Measurements from ENCODE around the gene PPFIBP2.
A peak's percentile ranks its signal among the peaks of the same experiment; 100 is the strongest.

The PPFIBP2 gene

DNA sequence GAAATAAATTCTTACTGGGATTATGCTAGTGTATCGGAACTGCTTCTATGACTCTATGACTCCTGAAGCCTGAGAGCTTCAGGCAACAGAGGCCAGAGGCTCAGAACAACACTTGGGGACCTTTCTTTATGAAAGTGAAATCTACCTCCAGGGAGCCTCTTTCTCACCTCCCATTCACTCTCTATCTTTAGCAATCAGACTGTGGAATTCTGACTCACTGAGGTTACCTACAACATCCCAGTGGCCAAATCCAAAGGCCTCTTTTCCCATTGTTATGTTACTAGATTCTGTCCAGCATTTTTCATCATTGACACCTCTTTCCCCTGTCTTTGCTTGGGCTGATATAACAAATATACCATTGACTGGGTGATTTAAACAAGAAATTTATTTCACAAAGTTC, 173.6 kb downstream of the PPFIBP2 start:
- TF ChIP-seq, protein P1, sequence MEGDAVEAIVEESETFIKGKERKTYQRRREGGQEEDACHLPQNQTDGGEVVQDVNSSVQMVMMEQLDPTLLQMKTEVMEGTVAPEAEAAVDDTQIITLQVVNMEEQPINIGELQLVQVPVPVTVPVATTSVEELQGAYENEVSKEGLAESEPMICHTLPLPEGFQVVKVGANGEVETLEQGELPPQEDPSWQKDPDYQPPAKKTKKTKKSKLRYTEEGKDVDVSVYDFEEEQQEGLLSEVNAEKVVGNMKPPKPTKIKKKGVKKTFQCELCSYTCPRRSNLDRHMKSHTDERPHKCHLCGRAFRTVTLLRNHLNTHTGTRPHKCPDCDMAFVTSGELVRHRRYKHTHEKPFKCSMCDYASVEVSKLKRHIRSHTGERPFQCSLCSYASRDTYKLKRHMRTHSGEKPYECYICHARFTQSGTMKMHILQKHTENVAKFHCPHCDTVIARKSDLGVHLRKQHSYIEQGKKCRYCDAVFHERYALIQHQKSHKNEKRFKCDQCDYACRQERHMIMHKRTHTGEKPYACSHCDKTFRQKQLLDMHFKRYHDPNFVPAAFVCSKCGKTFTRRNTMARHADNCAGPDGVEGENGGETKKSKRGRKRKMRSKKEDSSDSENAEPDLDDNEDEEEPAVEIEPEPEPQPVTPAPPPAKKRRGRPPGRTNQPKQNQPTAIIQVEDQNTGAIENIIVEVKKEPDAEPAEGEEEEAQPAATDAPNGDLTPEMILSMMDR (IDR thresholded peaks at IDR 0.05; ENCODE audit: borderline replicate concordance, control extremely low read depth, extremely low read depth, insufficient read depth, missing control alignments) = no peak
- no peak for DNase-seq (ENCODE audit: low spot score)
- in situ Hi-C loops (cut with MboI; ENCODE audit: low sequenced_read_pairs, unreplicated experiment) = loop anchor here (25.0 kb wide), 1 partner anchor 575 kb away; no protein-coding TSS in a partner anchor

DNA sequence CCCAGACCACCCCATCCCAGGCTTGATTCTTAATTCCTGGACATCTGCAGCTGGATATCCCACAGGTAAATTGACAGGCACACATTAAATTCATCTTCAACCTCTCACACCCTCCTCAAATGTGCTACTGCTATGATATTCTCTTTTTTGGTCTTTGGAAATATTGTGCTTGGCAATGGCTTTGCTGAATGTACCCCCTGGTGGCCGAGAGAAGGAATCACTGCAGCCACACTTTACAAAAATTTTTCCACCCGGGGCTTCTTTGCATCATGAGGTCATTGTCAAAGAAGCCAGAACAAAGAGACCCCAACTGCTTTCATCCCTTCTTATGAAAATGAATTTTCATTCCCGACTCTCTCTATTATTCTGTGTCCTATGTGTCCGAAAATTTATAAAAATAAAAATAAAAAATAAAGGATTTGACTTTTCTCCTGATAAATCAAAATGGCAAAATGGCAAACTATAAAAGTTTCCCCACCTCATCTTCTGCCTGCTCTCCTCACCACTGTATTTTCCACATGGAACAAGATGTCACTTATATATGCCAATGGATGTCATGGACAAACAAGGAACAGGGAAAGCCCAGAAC, 174.5 kb downstream of the PPFIBP2 start:
- in situ Hi-C loops (cut with MboI; ENCODE audit: low sequenced_read_pairs, unreplicated experiment) = loop anchor here (25.0 kb wide), 1 partner anchor 576 kb away; no protein-coding TSS in a partner anchor
- no peak for DNase-seq (ENCODE audit: low spot score)
- TF ChIP-seq, protein P1 (IDR thresholded peaks at IDR 0.05; ENCODE audit: borderline replicate concordance, control extremely low read depth, extremely low read depth, insufficient read depth, missing control alignments) = peak; percentile 66

DNA sequence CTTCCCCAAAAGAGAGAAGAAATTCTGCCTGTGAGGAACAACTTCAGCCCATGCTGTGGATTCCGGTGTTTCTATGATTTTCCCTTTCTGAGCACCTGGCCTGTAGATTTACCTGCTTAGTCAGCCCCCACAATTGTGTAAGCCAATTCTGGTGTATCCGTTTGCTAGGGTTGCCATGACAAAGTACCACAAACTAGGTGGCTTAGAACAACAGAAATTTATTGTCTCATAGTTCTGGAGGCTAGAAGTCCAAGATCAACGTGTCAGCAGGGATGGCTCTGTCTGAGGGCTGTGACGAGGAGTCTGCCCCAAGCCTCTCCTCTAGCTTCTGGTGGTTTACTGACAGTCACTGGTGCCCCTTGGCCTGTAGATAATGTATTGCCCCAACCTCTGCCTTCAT, 175.4 kb downstream of the PPFIBP2 start:
- DNase-seq (ENCODE audit: low spot score) = no peak
- in situ Hi-C loops (cut with MboI; ENCODE audit: low sequenced_read_pairs, unreplicated experiment) = loop anchor here (25.0 kb wide), 1 partner anchor 577 kb away; no protein-coding TSS in a partner anchor

DNA sequence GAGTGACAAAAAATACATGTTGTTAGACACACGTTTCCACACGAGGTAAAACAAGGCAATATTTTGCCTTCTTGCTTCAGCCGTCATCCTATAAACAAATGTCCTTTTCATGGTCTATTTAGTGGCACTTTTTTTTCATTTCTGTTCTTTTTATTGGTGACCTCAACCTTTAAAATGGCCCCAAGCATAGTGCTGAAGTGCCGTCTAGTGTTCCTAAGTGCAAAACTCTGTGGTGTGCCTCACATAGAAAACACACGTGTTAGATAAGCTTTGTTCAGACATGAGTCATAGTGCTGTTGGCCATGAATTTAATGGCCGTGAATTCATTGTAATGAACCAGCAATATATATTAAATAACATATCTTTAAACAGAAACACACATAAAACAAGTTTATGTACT, 176.8 kb downstream of the PPFIBP2 start:
- in situ Hi-C loops (cut with MboI; ENCODE audit: low sequenced_read_pairs, unreplicated experiment) = loop anchor here (25.0 kb wide), 1 partner anchor 578 kb away; no protein-coding TSS in a partner anchor
- TF ChIP-seq, protein P1 (IDR thresholded peaks at IDR 0.05; ENCODE audit: borderline replicate concordance, control extremely low read depth, extremely low read depth, insufficient read depth, missing control alignments) = no peak
- DNase-seq (ENCODE audit: low spot score) = no peak

More for the DNA sequence above, 175.4 kb downstream of the PPFIBP2 start:
- TF ChIP-seq, protein P1 (IDR thresholded peaks at IDR 0.05; ENCODE audit: borderline replicate concordance, control extremely low read depth, extremely low read depth, insufficient read depth, missing control alignments) = no peak

DNA sequence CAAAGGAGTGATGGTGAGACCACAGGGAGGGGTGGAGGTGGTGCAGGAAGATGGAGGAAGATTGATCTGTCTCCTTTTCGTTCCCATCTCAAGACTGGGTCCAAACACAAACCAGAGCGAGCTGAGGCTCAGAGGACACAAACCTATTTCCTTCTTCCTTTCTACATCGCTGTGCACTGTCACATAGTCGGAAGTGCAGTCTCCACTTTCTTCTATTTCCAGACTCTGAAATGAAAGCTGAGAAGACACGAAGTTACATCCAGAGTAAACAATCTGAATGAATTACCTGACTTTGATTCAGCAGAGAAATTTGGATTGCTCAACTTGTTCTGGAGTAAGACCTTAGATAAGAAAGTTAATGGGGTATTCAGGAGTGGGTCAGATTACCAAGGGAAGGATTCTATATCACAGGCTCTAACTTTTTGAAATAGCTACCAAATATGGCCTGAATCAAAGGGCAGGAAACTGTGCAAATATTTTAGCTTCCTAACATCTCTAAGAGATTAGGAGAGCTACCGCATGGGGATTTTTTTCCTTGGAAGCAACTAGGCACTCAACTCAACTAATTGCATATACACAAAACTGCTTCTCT, 178.1 kb downstream of the PPFIBP2 start:
- in situ Hi-C loops (cut with MboI; ENCODE audit: low sequenced_read_pairs, unreplicated experiment) = loop anchor here (25.0 kb wide), 1 partner anchor 580 kb away; no protein-coding TSS in a partner anchor
- DNase-seq (ENCODE audit: low spot score) = no peak
- TF ChIP-seq, protein P1 (IDR thresholded peaks at IDR 0.05; ENCODE audit: borderline replicate concordance, control extremely low read depth, extremely low read depth, insufficient read depth, missing control alignments) = no peak

DNA sequence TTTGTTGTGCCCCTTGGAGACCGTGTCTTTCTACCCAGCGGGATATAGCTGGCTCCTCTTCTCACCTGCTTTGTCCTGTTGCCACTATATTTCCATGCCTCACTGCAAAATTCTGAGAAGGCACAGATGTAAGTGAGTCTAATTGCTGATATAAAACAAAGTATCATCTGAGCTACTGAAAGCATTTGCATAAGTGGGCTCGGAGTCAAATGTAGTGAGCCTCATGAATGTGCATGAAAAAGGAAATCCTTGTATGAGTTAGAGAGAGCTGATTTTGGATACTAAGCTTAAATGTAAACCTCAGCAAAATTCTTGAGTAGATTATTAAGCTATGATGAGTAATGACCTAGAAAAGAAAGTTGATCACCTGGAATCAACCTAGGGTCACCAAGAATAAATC, 178.6 kb downstream of the PPFIBP2 start:
- in situ Hi-C loops (cut with MboI; ENCODE audit: low sequenced_read_pairs, unreplicated experiment) = loop anchor here (25.0 kb wide), 1 partner anchor 580 kb away; no protein-coding TSS in a partner anchor
- TF ChIP-seq, protein P1 (IDR thresholded peaks at IDR 0.05; ENCODE audit: borderline replicate concordance, control extremely low read depth, extremely low read depth, insufficient read depth, missing control alignments) = no peak
- DNase-seq (ENCODE audit: low spot score) = no peak
